NCI-H69 (cell line): ENCODE measurements around the gene SLC35D2.
"Not testable (repeated sequence)": the region's sequence is repeated elsewhere in the genome, so short reads cannot be mapped to it uniquely, and the experiment has no call there.

Experiments used
- DNase-seq: peaks from one replicate; lab custom pipeline; 2025; lab: John Stamatoyannopoulos, UW

Gene SLC35D2

DNA sequence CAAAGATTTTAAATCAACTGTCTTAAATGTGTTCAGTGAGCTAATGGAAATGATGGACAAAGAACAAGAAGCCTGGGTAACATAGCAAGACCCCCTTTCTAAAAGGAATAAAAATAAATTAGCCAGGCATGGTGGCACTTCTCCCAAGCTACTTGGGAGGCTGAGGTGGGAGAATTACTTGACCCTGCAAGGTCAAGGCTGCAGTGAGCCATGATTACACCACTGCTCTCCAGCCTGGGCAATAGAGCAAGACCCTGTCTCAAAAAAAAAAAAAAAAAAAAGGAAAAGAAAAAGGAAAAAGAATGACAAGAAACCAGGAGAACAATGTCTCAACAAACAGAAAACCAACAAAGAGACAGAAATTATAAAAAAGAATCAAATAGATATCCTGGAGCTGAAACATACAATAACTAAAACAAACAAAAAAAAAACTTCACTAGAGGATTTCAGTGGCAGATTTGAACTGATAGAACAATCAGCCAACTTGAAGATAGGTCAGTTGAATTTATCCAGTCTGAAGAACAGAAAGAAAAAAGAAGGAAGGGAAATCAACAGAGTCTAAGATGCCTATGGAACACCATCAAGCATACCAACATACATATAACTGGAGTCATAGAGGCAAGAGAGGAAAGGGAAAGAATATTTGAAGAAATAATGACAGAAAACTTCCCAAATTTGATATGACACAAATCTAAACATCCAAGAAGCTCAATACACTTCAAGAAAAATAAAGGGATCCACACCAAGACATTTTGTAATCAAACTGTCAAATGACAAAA is 16.8 kb upstream of the SLC35D2 start:
- no peak for DNase-seq

DNA sequence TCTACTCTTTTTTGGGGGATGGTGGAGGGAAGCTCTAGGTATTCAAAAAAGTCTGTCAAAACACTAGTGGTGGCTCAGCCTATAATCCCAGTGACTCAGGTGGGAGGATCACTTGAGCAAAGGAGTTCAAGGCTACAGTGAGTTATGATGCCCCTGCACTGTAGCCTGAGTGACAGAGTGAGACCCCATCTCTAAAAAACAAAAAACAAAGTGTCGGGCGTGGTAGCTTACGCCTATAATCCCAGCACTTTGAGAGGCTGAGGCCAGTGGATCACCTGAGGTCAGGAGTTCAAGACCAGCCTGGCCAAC is 15.8 kb upstream of the SLC35D2 start:
- no peak for DNase-seq

DNA sequence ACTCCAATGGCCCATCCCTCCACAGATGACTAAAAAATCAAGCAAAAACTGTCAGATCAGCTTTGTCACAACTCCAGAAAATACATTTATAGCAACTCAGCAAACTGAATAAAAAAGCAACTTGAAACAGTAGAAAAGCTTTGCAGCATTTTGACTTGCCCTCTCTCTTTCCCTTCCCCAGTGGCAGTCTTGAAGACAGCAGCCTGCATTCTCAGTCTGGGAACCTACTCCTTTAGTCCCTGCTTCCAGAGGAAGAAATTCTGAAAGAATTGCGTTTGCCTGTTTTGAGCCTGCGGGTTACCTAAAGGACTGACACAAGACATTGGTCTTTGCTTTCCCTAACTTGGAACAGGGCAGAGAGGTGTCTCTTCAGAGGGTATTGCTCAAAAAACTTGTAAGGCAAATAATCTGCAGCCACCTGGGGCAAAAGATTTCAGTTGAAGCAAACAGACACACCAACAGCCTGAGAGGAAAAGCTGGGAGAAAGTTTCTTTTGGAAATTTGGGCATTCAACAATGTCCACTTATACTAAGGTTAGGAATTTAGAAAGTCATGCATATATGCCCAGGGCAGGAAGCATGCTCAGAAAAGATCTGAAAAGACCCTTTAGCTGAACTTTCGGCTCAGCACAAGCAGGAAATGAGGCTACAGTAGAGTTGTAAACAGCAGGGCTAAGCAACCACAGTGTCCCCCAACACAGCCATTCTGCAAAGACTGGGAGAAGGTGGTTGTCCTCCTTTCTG is 15.2 kb upstream of the SLC35D2 start:
- DNase-seq = no peak

DNA sequence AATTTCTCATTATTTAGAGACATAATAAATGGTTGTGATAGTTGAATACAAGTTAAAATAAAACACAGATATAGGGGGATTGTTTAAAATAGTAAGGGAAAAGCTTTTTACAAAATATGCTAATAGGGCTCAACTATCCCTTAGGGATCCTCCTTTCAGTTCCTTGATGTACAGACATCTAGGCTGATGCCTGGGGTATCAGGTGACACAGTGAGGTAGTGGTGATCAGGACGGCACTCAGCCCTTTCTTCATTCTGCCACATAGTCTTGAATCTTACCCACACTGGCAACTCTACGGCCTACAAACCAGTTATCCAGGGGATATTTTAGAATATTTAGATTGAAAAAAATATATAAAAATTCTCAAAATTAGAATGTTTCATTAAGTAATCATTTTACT is 12.5 kb upstream of the SLC35D2 start:
- DNase-seq = no peak

DNA sequence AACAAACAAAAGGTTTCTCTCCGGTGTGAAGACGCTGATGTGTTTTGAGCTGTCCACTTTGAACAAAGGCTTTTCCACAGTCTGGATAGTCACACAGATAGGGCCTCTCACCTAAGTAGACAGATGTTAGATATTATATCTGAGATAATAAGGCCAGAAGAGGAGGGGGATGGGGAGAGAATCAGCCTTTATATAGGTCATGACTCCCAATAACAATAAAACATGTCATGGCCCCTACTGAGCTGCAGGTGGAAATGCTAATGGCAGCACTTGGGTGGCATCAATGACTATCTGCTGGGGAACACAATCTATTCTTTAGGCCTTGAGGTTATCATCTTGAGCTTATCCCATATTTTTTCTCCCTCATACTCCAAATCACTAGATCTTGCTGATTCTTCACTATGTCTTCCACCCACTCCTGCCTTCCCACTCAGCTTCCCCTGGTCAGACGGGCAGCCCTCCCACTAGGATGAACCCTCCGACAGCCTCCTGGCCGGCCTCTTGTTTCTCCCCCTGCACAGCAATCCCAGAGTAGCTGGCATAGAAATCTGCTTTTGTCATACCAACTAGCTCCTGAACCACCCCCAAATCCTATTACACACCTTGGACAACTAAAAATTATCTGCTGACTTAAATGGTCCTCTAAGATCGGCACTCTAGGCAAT is 11.5 kb upstream of the SLC35D2 start:
- peak; percentile 39 for DNase-seq

DNA sequence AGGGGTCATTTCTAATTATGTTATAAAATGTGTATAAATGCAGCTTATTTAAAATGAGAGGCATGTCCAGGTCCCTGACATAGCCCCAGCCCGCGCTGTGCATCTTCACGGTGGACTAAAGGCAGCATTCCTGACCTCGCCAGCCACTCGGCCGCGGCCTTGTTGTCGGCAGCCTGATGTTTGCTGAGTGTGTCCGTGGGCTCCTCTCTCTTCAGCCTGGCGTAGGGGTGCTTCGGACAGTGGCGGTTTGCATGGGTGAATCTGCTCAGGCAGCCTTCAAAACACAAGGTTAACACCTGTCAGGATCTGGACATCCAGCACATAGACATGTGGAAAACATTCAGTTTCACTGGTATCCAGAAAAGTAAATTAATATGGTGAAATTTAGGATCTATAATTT is 8.8 kb upstream of the SLC35D2 start:
- no peak for DNase-seq

DNA sequence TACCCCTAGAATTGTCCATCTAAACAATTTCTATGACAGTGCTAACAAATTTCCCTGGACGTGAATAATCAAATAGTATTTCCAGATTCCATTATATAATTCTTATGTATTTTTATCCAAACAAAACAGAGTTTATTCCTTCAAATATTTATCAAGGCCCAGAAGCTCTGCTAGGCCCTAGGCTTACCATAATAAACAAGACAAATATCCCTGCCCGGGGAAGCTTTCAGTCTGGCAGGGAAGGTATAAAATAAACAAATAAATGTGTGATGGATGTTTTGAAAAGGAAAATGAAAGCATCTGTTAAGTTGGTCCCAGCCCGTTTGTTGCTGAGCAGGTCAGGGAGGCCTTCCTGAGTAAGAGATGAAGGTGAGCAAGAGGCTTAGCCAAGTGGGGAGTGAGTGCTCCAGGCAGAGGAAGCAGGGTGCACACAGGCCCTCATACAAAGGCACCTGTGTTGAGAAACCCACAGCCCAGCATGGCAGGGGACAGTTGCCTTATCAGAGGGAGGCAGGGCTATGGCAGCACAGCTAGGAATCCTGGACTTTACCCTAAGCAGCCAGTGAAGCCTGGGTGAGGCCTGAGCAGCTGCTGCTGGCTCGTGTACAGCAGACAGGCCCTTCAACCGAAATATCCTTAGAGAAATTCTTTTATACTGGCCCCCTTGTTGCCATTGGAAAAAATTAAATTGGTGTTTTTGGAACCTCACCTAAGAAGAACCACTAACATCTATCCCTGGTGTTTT is 7.7 kb upstream of the SLC35D2 start:
- peak; percentile 24 for DNase-seq

DNA sequence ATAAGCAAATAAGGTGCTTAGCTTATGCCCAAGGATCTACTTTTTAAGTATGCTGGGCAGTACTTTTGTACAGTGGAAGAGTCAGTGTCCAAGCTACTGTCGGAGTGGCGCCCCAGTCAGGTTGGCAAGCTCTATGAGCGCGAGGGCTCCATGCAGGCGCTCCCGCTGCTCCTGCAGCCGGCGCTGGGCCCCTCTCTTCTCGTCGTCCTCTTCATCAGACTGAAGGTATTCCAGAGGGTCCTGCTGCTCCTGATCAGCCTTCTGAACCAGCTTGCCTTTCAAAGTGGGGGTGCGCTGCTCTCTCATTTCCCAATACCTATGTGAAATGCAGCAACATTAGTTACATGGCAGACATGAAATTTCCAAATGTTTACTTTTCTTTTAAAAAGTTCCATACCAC is 4.6 kb upstream of the SLC35D2 start:
- no peak for DNase-seq

DNA sequence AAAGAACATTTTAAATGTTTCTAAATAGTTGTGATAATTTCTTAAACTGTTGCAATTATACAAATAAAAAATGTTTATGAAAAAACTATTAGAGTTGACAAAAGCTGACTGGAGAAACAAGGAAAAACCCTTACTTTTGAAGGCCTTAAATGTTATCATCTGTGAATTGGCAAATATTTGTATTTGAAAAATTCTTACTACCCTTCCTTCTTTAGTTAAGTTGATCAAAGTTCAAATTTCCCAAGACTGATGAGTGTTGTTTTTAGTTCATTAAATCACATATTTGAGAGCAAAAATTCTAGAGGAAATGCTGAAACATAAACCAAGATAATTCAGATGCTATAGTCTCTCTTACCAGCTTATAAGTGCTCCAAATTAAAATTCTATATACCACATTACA is 2.6 kb upstream of the SLC35D2 start:
- DNase-seq = no peak

DNA sequence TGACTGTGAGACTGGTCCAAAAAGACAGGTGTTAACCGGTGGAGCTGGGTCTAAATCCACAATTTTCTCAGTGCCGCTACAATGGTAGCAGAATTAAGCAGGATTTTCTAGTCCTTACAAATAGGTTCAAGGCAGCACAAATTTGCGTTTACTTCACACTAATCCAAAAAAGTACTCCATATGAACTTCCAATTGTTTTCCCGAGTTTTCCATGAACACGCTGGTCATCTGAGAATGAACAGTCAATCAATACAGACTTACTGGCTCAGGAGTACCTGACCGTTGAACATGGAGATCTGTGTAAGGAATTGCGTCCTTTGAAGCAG is 709 bp downstream of the SLC35D2 start:
- DNase-seq = no peak

DNA sequence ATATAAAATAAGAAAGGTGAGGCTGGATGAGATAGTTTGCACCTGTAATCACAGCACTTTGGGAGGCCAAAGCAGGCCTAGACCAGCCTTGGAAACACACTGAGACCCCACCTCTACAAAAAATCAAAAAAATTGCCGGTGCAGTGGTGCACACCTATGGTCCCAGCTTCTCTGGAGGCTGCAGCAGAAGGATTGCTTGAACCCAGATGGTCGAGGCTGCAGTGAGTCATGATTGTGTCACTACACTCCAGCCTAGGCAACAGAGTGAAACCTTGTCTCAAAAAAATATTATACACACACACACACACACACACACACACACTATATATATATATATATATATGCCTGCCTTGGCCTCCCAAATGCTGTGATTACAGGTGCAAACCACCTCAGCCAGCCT is 1.3 kb downstream of the SLC35D2 start:
- no peak for DNase-seq

DNA sequence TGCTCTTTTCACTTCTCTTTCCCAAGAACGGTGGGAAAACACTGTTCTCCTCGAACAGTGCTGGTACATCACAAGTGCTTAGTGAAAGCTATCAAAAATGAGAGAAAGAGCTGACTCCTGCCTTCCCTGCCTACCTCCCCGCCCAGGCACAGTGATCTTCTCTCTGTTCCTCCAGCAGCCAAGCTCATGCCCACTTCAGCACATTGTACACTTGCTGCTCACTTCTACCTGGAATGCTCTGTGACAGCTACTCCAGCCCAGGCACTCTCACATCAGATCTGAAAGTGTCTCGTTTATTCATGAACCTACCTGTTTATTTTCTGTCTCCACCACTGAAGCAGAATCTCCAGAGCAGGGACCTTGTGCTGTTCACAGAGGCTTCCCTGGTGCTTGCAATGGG is 1.8 kb downstream of the SLC35D2 start:
- DNase-seq = no peak

DNA sequence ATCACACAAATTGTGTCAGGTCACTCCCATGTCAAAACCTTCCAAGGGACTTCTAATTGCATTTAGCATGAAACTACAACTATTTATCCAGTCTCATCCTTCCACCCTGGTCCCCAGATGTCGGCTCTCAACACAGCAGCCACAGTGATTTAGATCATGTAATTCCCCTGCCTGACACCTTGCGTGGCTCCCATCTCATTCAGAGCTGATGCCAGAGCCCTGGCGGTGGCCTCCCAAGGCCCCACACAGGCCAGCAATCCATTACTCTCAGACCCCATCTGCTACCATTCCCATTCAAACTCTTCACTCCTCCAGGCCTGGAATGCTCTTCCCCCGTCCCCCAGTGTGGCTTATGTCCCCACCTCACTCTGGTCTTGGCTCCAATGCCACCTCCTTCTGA is 2.4 kb downstream of the SLC35D2 start:
- no peak for DNase-seq

DNA sequence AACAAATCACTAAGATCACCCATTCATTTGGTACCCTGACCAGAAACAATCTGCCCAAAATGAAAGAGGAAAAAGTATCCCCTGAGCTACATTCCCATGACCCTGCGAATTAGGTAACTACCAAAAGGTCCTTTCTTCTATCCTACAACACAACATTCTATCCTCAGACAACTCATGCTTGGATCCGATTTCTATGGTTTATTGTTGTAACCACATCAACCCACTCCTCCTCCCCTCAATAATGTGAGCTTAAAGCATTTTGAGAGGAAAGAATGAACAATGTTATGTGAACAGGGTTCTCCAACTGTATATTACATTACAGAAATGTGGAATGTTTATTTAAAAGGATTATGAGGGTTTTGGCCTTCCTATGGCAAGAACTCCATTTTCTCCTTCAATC is 4.0 kb downstream of the SLC35D2 start:
- no peak for DNase-seq

DNA sequence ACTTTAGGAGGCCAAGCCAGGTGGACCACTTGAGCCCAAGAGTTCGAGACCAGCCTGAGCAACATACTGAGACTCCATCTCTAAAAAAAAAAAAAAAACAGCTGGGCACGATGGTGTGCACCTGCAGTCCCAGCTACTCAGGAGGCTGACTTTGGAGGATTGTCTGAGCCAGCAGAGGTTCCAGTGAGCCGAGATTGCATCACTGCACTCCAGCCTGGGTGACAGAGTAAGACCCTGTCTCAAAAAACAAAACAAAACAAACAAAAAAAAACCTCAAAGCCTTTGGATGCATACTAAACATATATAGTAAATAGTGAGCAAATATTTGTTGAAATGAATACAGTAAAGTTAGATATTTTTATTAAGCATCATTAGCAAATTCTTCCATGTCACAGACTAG is 5.3 kb downstream of the SLC35D2 start:
- no peak for DNase-seq

DNA sequence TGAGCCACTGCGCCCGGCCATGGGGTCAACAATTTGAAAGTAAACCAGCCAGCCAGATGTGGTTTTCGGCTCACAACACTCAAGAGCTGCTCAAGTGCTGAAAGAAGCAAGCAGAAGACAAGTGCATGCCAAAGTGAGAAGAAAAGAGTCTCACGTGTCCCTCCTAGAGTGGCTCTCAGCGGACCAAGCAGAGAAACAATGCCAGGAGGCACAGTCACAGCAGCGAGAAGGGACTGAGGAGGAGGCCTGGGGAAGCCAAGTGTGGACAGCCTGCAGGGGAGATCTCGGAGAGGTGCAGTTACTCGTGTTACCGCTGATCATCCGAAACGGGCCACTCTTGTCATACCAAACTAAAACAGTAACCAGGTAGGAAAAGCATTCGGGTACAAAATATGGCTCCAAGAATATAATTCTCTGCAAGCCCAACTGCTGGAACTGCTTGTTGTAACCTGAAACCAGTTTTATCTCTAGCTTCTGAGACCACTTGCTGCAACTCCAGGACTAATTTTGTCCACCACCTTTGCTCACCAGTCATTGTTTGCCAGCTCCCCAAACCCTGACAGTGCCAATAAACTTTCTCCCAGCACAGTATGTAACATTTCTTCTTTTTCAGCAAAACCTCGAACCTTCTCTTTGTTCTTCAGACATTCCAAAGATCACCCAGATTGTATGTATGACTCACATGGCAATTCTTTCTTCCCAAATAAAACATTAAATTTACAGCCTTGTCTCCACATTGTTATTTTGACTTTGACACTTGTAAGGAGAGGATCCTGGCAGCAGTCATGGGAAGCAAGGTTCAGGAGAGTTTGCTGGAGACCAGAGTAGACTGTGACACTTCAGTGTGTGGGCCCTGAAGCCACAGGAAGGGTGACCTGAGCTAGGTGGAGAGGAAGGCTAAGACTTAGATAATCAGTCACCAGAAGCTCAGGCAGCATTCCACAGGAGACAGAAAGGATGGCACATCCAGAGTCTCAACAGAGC is 6.3 kb downstream of the SLC35D2 start:
- no peak for DNase-seq

DNA sequence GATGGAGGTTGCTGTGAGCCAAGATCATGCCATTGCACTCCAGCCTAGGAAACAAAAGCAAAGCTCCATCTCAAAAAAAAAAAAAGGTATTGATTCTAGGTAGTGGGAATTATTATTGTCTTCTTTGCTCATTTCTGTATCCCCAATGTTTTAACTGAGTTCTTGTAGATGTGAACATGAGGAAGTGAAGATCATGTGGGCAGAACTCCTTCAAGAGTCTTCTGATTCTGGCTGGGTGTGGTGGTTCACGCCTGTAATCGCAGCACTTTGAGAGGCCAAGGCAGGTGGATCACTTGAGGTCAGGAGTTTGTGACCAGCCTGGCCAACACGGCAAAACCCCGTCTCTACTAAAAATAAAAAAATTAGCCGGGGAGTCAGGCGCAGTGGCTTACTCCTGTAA is 8.0 kb downstream of the SLC35D2 start:
- DNase-seq = not testable (repeated sequence)

DNA sequence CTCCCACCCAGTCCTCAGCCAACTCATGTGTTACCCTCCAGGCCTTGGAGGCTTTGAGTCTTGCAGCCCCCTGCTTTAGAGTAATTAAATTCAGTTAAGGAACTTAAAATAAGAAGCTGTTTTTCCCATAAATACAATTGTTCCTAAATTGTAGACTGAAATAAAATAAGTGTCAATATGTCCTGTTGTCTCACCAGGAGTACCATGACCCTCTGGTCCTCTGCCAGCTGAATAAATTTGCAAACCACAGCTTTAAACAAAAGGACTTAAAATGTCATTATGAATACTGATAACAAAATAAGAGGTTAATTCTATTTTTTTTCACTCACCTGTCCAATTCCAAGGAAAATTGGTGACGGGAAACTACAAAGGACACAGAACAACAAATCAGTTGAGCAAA is 15.6 kb downstream of the SLC35D2 start:
- DNase-seq = no peak

DNA sequence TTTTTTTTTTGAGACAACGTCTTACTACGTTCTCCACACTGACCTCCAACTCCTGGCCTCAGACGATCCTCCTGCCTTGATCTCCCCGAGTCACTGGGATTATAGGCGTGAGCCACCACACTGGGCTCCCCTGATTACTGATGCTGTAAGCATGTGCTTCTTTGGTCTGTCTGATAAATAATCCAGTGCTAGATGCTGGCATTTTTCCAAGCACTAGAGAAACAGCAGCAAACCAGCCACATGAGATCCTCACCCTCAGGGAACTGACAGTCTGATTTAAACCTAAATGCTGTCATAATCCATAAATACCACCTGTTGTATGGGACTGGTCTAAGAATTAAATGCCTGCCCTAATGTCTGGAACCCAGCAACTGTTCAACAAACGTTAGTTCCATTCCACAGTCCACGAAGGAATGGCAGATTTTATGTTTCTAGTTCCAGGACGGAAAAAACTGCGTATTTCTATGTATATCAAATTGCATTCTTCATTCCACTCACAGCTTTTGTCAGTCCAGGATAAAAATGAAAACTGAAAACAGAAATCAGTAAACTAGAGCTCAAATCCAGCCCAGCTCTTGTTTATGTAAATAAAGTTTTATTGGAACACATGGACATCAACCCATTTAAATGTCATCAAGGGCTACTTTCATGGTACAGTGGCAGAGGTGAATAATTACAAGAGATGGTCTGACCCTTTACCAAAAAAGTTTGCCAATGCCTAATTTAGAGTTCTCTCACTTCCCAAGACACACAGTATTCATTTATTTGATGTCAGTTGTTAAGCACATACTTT is 20.1 kb downstream of the SLC35D2 start:
- DNase-seq = peak; percentile 19

DNA sequence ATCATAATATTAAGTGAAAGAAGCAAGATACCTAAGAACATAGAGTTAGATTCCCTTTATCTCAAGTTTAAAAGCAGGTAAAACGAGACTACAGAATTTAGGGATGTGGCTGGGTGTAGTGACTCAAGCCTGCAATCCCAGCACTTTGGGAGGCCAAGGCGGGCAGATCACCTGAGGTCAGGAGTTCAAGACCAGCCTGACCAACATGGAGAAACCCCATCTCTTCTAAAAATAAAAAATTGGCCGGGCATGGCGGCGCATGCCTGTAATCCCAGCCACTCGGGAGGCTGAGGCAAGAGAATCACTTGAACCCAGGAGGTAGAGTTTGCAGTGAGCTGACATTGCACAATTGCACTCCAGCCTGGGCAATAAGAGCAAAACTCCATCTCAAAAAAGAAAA is 21.4 kb downstream of the SLC35D2 start:
- DNase-seq = not testable (repeated sequence)

DNA sequence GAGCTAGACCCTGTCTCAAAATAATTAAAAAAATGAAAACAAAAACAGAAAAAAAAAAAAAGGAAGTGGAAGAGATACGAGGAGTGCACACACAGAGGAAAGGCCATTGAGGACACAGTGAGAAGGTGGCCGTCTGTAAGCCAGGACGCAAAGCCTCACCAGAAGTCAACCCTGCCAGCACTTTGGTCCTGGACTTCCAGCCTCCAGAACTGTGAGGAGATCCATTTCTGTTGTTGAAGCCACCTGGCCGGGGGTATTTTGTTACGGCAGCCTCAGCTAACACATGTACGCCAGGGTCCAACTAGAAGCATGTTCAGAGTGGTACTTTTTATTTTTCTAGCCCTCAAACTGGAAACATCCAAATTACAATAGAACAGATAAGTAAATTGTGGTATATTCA is 21.8 kb downstream of the SLC35D2 start:
- DNase-seq = no peak
